Sigmoid colon (tissue), 4 donors: Measurements from ENCODE around the gene LRRC3.

Experiments
- EP300 ChIP-seq, 4 donors: sonication (generic); formaldehyde crosslinking; IDR thresholded peaks; one replicate each; pipeline ENCODE4 v1.6.1; 2017; ENCODE audit warnings: antibody characterized with exemption in 4 of 4
- POLR2A ChIP-seq, 2 donors: fragments of 450-650 bp; IDR thresholded peaks; one replicate each; pipeline ENCODE4 v1.6.1; 2016; ENCODE audit warnings: antibody characterized with exemption in 2 of 2, mild to moderate bottlenecking in 2 of 2, moderate library complexity in 2 of 2
- POLR2AphosphoS5 ChIP-seq, 4 donors: sonication (generic); formaldehyde crosslinking; IDR thresholded peaks; one replicate each; pipeline ENCODE4 v1.6.1; 2017; ENCODE audit warnings: antibody characterized with exemption in 4 of 4
- TF ChIP-seq, protein P1 (sequence below), 4 experiments: fragments of 450-650 bp in 3 of 4; fragments of 200-600 bp in 1 of 4; IDR thresholded peaks; one replicate each; pipeline ENCODE4 v1.5.1; 2016 to 2019; ENCODE audit warnings: antibody characterized with exemption in 4 of 4, mild to moderate bottlenecking in 3 of 4, moderate library complexity in 2 of 4

DNA sequence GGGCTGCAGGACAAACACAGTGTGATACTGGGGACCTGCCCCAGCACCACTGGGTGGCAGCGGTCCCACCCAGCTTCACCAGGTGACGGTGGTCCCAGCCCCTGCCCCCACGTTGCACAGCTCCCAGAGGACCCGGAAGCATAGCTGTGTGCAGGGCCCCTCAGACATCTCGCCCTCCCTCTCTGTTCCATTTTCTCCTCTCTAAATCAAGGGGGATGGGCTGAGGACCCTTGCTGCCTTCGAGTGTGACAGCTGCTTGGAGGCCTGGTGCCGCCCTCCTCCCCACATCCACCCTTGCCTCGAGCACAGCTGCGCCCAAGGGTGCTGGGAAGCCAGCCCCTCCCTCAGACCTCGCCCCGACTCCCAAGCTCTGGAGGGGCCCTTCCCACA, 16.1 kb upstream of the LRRC3 start:
- TF ChIP-seq POLR2AphosphoS5 (IDR thresholded peaks at IDR 0.05) = no peak
- TF ChIP-seq, protein P1, sequence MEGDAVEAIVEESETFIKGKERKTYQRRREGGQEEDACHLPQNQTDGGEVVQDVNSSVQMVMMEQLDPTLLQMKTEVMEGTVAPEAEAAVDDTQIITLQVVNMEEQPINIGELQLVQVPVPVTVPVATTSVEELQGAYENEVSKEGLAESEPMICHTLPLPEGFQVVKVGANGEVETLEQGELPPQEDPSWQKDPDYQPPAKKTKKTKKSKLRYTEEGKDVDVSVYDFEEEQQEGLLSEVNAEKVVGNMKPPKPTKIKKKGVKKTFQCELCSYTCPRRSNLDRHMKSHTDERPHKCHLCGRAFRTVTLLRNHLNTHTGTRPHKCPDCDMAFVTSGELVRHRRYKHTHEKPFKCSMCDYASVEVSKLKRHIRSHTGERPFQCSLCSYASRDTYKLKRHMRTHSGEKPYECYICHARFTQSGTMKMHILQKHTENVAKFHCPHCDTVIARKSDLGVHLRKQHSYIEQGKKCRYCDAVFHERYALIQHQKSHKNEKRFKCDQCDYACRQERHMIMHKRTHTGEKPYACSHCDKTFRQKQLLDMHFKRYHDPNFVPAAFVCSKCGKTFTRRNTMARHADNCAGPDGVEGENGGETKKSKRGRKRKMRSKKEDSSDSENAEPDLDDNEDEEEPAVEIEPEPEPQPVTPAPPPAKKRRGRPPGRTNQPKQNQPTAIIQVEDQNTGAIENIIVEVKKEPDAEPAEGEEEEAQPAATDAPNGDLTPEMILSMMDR (IDR thresholded peaks at IDR 0.05) = no peak
- no peak for TF ChIP-seq EP300 (IDR thresholded peaks at IDR 0.05)
- TF ChIP-seq POLR2A (IDR thresholded peaks at IDR 0.05) = no peak
